ENCODE data around the gene GYS1.

- TF ChIP-seq, protein P1, sequence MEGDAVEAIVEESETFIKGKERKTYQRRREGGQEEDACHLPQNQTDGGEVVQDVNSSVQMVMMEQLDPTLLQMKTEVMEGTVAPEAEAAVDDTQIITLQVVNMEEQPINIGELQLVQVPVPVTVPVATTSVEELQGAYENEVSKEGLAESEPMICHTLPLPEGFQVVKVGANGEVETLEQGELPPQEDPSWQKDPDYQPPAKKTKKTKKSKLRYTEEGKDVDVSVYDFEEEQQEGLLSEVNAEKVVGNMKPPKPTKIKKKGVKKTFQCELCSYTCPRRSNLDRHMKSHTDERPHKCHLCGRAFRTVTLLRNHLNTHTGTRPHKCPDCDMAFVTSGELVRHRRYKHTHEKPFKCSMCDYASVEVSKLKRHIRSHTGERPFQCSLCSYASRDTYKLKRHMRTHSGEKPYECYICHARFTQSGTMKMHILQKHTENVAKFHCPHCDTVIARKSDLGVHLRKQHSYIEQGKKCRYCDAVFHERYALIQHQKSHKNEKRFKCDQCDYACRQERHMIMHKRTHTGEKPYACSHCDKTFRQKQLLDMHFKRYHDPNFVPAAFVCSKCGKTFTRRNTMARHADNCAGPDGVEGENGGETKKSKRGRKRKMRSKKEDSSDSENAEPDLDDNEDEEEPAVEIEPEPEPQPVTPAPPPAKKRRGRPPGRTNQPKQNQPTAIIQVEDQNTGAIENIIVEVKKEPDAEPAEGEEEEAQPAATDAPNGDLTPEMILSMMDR (IDR thresholded peaks at IDR 0.05) = no peak
- no peak for TF ChIP-seq POLR2A (IDR thresholded peaks at IDR 0.05)
Observed at GRCh38 chr19:48992581-48993174, 431 bp downstream of the GYS1 start.

Data from upper lobe of left lung (tissue), 4 donors.